GM21528 (cell line): ENCODE measurements around the gene ZCWPW1.
"Not testable (repeated sequence)": the region's sequence is repeated elsewhere in the genome, so short reads cannot be mapped to it uniquely, and the experiment has no call there.

Experiments used
- ATAC-seq: cut with Tn5 transposase; IDR thresholded peaks from one replicate; pipeline ENCODE4 v1.9.1; 2021; ENCODE audit warnings: mild to moderate bottlenecking, moderate library complexity; ENCODE audit not compliant: unreplicated experiment, low FRiP score

ZCWPW1 gene

DNA sequence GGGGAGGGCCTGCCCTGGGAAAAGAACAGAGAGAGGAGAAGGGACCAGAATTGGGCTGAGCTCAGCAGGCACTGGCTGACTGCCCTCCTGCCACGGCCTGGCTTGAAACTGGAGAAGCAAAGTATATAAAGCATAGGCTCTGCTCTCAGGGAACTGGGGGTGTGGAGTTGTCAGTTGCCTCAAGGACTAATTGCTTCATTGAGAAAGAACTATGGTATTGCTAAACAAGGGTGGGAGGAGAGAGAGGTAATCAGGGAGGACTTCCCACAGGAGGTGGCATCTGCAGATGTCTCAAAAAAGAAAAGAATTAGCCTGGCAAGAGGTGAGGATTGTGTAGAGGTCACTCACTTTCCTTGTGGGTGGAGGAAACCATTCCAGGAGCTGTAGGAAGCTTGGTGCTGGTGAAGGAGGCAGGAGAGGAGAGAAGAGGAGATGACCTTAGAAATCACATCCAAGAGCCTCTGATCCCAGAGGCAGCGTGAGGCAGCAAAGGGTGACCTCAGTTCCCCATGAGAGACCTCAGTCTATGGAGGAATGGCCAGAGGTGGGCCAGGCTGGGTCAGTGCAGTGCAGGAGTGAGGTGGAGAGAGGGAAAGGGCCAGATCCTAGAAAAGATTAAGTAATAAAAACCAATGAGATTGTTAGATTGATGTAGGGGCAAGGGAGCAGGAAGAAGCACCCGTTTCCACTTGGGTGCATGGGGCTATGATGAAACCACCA, 68.2 kb downstream of the ZCWPW1 start:
- ATAC-seq: no peak

GRCh38 chr7:100358857-100359212, 69.7 kb downstream of the ZCWPW1 start:
- no peak for ATAC-seq

GRCh38 chr7:100358027-100358856, 70.3 kb downstream of the ZCWPW1 start, which contains the start of gene PILRB:
Gene PILRB, plus strand, starts transcription at chr7:100358117. Its CDS starts 186 bp downstream, at chr7:100358303.
- ATAC-seq: no peak

DNA sequence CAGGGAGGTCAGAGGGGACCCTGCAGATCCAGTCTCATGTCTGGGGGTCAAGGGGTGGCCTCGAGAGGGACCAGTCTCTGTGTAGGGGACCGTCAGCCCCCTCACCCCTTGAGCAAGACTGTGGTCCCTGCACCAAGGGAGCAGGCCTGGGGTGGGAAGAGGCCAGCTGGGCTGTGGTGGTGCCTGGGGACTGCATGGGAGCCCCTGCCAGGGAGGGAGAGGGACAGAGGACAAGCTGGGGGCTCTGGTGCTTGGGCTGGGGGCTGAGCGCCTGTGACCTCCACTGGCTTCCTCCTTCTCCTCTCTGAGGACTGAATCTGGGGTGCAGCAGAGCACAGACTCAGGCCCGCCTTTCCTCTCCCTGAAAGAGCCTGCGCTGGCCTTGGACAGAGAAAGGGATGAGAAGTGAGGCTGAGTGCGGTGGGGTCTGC, 71.4 kb downstream of the ZCWPW1 start:
- no peak for ATAC-seq

GRCh38 chr7:100356416-100357068, 72.0 kb downstream of the ZCWPW1 start:
- no peak for ATAC-seq

GRCh38 chr7:100353685-100354330, 74.7 kb downstream of the ZCWPW1 start:
- no peak for ATAC-seq

GRCh38 chr7:100352984-100353684, 75.4 kb downstream of the ZCWPW1 start:
- no peak for ATAC-seq

DNA sequence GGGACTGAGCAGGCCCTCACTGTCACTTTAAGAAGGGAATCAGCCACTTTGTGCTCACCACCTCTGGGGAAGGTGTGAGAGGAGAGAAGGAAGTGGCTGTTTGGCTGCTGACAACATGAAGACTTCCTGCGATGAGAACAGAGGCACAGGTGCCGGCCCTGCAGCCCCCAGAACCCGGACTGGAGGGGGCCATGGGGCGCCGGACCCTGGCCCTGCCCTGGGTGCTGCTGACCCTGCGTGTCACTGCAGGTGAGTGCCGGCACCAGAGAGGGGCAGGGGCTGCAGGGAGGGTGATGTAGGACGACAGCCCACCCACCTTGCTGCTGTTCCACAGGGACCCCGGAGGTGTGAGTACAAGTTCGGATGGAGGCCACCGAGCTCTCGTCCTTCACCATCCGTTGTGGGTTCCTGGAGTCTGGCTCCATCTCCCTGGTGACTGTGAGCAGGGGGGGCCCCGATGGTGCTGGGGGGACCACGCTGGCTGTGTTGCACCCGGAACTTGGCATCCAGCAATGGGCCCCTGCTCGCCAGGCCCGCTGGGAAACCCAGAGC, 76.2 kb downstream of the ZCWPW1 start:
- not testable (repeated sequence) for ATAC-seq

- no peak for ATAC-seq
Observed at GRCh38 chr7:100351657-100352058, 76.8 kb downstream of the ZCWPW1 start.
